Kidney (tissue), 14 donors: ENCODE measurements around the gene CCL23. TPM values are rescaled to one million over a fixed set of nuclear protein-coding genes. Genes with fewer than 3 reads are reported as not detected.
"Not testable (repeated sequence)": the region's sequence is repeated elsewhere in the genome, so short reads cannot be mapped to it uniquely, and the experiment has no call there.

Experiments used
- DNase-seq, 5 donors: peaks; one replicate each; pipeline ENCODE4 v3.0.0-alpha.2; 2013 to 2020
- FAIRE-seq: peaks from 2 replicates; lab custom pipeline; 2012; peaks lifted over from hg19 to GRCh38; lab: Jason Lieb, UNC
- H3K27ac ChIP-seq, 2 donors: one replicate each; pipeline ENCODE4 v1.7.0; 2013; ENCODE audit warnings: low read depth in 2 of 2, low read length in 2 of 2, inconsistent platforms in 1 of 2
- H3K27me3 ChIP-seq: one replicate; pipeline ENCODE4 v1.7.1; 2013; ENCODE audit warnings: low read length, inconsistent platforms; ENCODE audit not compliant: control insufficient read depth, insufficient read depth
- H3K36me3 ChIP-seq, 3 donors: one replicate each; pipeline versions ENCODE4 v1.7.0 to v1.7.1; 2013; ENCODE audit warnings: low read length in 3 of 3, control low read depth in 1 of 3, inconsistent platforms in 1 of 3; ENCODE audit not compliant: insufficient read depth in 3 of 3, control insufficient read depth in 2 of 3
- H3K4me1 ChIP-seq, 3 donors: one replicate each; pipeline versions ENCODE4 v1.7.0 to v1.7.1; 2013; ENCODE audit warnings: low read length in 3 of 3, inconsistent platforms in 1 of 3, low read depth in 1 of 3; ENCODE audit not compliant: control insufficient read depth in 2 of 3, insufficient read depth in 2 of 3
- H3K4me3 ChIP-seq, 3 donors: one replicate each; pipeline versions ENCODE4 v1.7.0 to v1.8.1; 2013; ENCODE audit warnings: low read length in 3 of 3, control low read depth in 1 of 3, inconsistent platforms in 1 of 3
- H3K9ac ChIP-seq, 3 donors: one replicate each; pipeline versions ENCODE4 v1.7.0 to v1.7.1; 2013; ENCODE audit warnings: low read length in 3 of 3, control low read depth in 1 of 3, inconsistent platforms in 1 of 3
- H3K9me3 ChIP-seq, 3 donors: one replicate each; pipeline versions ENCODE4 v1.7.0 to v1.7.1; 2013; ENCODE audit warnings: low read length in 3 of 3, control low read depth in 1 of 3, inconsistent platforms in 1 of 3; ENCODE audit not compliant: control insufficient read depth in 2 of 3, insufficient read depth in 1 of 3
- CTCF ChIP-seq: IDR thresholded peaks from 3 replicates; pipeline ENCODE4 v1.5.1; 2012; ENCODE audit warnings: mild to moderate bottlenecking, moderate library complexity, borderline replicate concordance; ENCODE audit not compliant: insufficient read depth; ENCODE audit errors: extremely low read depth
- intact Hi-C: fragments of 100-400 bp; cut with DNase I; formaldehyde crosslinking; loops from one replicate; pipeline ENCODE4 v1.11.1; 2022
- polyA plus RNA-seq: library from polyadenylated mRNA; stranded (reverse); fragments of 350-450 nt; fragmentation: Illumina TruSeq; extraction: RNeasy Lipid Tissue Mini Kit (QIAGEN cat#74804); gene quantifications from one replicate; pipeline ENCODE4 v1.2.3, GENCODE V29; 2014; ENCODE audit warnings: low read depth, low replicate concordance; ENCODE audit not compliant: insufficient read depth
- total RNA-seq: library from RNA; stranded (reverse); fragmentation: NEBNext Ultra II Directional; extraction: Animal tissue kit (Norgen Biotek cat#: 25700); gene quantifications from one replicate; pipeline ENCODE4 v1.2.1, GENCODE V29; 2021
- donor health status: control.
- donor health status: control.
- donor health status: control.
- donor health status: control.
- donor health status: control.
- donor health status: DM: yes; HTN: yes; CAD: no.
- donor health status: Normal renal cell carcinoma (clear cell type).

CCL23 gene
- total and polyA plus RNA-seq, 2 donors from 2014 or later, result 4.8 to 18.1 TPM

- H3K9ac ChIP-seq, result no peak overlapping the region
- peaks cover 0 to 6% (median 3%) of the 10 kb centered on the region in 3 donors for H3K4me1 ChIP-seq
- no peak overlapping the region for H3K4me3 ChIP-seq
- peaks cover 0 to 2% (median 0%) of the 10 kb centered on the region in 3 donors for H3K9me3 ChIP-seq
- H3K27ac ChIP-seq, result no peak overlapping the region
- TF ChIP-seq CTCF, result no peak
- H3K27me3 ChIP-seq, result no peaks in the 10 kb centered on the region
- no peak for FAIRE-seq
- H3K36me3 ChIP-seq, result no peaks in the 10 kb centered on the region
- no peak for DNase-seq
- intact Hi-C loops, result no loop called here
Measured at GRCh38 chr17:35998018-35998545, 19.7 kb downstream of the CCL23 start.

GRCh38 chr17:35995346-35995745 lies 22.4 kb downstream of the CCL23 start:
- H3K9me3 ChIP-seq, H3K27ac ChIP-seq, DNase-seq, H3K27me3 ChIP-seq, intact Hi-C loops, H3K4me1 ChIP-seq, FAIRE-seq, H3K9ac ChIP-seq, H3K4me3 ChIP-seq, H3K36me3 ChIP-seq: not testable (repeated sequence)

- H3K27me3 ChIP-seq, result no peaks in the 10 kb centered on the region
- intact Hi-C loops, result no loop called here
- no peak for FAIRE-seq
Measured at GRCh38 chr17:35991075-35991474, 26.7 kb downstream of the CCL23 start.

GRCh38 chr17:35988164-35988563 lies 29.6 kb downstream of the CCL23 start:
- Histone ChIP-seq H3K27me3 (no peaks in the 10 kb centered on the region), H3K4me3 (no peak overlapping the region), H3K36me3 (no peaks in the 10 kb centered on the region), H3K27ac (no peak overlapping the region), H3K9me3 (no peaks in the 10 kb centered on the region), H3K4me1 (peaks cover 0 to 2% (median 0%) of the 10 kb centered on the region in 3 donors), H3K9ac (no peak overlapping the region)
- DNase-seq (peak in 1 of 5 donors; percentile 22), FAIRE-seq (no peak)
- intact Hi-C loops, result no loop called here
- no peak for TF ChIP-seq CTCF

More at GRCh38 chr17:35991075-35991474, 26.7 kb downstream of the CCL23 start:
- Histone ChIP-seq H3K9ac (no peak overlapping the region), H3K4me1 (peaks cover 0 to 2% (median 0%) of the 10 kb centered on the region in 3 donors), H3K9me3 (peaks cover 0 to 2% (median 0%) of the 10 kb centered on the region in 3 donors), H3K27ac (no peak overlapping the region), H3K36me3 (no peaks in the 10 kb centered on the region), H3K4me3 (no peak overlapping the region)
- DNase-seq, result peak in 1 of 5 donors; percentile 15
- TF ChIP-seq CTCF, result no peak
